Occipital lobe (tissue), 3 donors: Measurements from ENCODE around the gene CAPN1. TPM values are rescaled to one million over a fixed set of nuclear protein-coding genes. Genes with fewer than 3 reads are reported as not detected.

ENCODE experiments used
- DNase-seq: peaks from one replicate; lab custom pipeline; 2025; lab: John Stamatoyannopoulos, UW
- small RNA-seq: library from RNA; depleted of rRNA; stranded (forward); fragments of <200 nt; gene quantifications from one replicate; pipeline ENCODE3, GENCODE V24; 2014
- total RNA-seq: library from RNA; depleted of rRNA; stranded (reverse); fragments of >200 nt; gene quantifications from one replicate; pipeline ENCODE4 v1.2.3, GENCODE V29; 2014

Gene CAPN1
- total RNA-seq, 1 donor from 2014 or later, result 56.5 TPM

DNA sequence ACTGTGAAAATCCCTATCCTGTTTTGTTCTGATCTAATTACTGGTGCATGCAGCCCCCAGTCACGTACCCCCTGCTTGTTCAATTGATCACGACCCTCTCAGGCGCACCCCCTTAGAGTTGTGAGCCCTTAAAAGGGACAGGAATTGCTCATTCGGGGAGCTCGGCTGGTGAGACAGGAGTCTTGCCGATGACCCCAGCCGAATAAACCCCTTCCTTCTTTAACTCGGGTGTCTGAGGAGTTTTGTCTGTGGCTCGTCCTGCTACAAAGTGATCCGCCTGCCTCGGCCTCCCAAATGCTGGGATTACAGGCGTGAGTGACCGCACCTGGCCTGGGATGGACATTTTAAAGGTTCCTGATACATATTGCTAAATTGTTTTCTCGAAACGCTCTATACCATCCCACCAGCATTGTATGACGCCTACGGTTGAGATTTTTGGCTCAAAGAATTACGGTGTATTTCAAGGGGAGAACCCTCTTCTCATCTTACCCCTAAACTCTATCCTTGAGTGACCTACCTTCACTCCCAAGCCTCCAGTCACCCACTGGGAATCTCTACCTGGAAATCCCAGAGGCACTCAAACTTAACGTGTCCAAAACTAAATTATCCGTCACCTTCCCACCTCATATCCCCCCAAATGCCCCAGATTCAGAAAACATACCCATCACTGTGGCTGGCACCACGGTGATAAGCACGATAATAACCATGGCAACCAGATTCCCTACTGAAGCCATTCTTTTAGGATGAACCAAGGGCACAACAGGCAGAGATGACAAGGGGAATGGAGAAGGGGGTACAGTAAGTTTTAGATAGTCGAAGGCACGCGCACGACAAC lies 79.2 kb downstream of the CAPN1 start:
- no peak for DNase-seq

Small RNA genes within 50 kb of the gene (small RNA-seq; reads per million reads assigned to genes)
- gene HIGD1AP10 (not detected), gene PDCL2P2 (not detected), gene RNU2-23P (11.9 reads per million, percentile 92 among the genes with 10 or more reads in this experiment)

Other genes starting within 250 kb of the CAPN1 start
- gene GPHA2, start 246.0 kb upstream of the CAPN1 start, total RNA-seq, result not detected
- gene MAJIN, start 209.8 kb upstream of the CAPN1 start, total RNA-seq, result not detected
- gene BATF2, start 185.0 kb upstream of the CAPN1 start, total RNA-seq, result not detected
- gene ARL2, start 167.8 kb upstream of the CAPN1 start, total RNA-seq, result 31.2 TPM
- 19.0 TPM for gene SNX15, start 154.5 kb upstream of the CAPN1 start, total RNA-seq
- gene SAC3D1, start 140.7 kb upstream of the CAPN1 start, total RNA-seq, result 8.7 TPM
- gene NAALADL1, start 123.4 kb upstream of the CAPN1 start, total RNA-seq, result 2.3 TPM
- 2.0 TPM for gene CDCA5, start 97.9 kb upstream of the CAPN1 start, total RNA-seq
- gene ZFPL1, start 97.7 kb upstream of the CAPN1 start, total RNA-seq, result 14.7 TPM
- gene VPS51, start 85.7 kb upstream of the CAPN1 start, total RNA-seq, result 215 TPM
- 54.3 TPM for gene TM7SF2, start 70.1 kb upstream of the CAPN1 start, total RNA-seq
- gene ZNHIT2, start 64.2 kb upstream of the CAPN1 start, total RNA-seq, result 4.7 TPM
- 180 TPM for gene FAU, start 59.8 kb upstream of the CAPN1 start, total RNA-seq
- gene MRPL49, start 59.6 kb upstream of the CAPN1 start, total RNA-seq, result 26.4 TPM
- 10.1 TPM for gene SYVN1, start 47.4 kb upstream of the CAPN1 start, total RNA-seq
- gene SPDYC, start 11.7 kb upstream of the CAPN1 start, total RNA-seq, result not detected
- gene POLA2, start 80.0 kb downstream of the CAPN1 start, total RNA-seq, result 0.94 TPM
- gene CDC42EP2, start 132.9 kb downstream of the CAPN1 start, total RNA-seq, result 9.0 TPM
- gene DPF2, start 151.9 kb downstream of the CAPN1 start, total RNA-seq, result 21.7 TPM
- 4.5 TPM for gene TIGD3, start 172.8 kb downstream of the CAPN1 start, total RNA-seq
- 0.31 TPM for gene SLC25A45, start 200.7 kb downstream of the CAPN1 start, total RNA-seq
- gene FRMD8, start 204.7 kb downstream of the CAPN1 start, total RNA-seq, result 9.2 TPM
- 3.6 TPM for gene NEAT1, start 240.9 kb downstream of the CAPN1 start, total RNA-seq